IPS DF 19.7 (cell line): Measurements from ENCODE around the gene PTPRK.
"Not testable (repeated sequence)": the region's sequence is repeated elsewhere in the genome, so short reads cannot be mapped to it uniquely, and the experiment has no call there.

ENCODE experiments used
- DNase-seq: peaks from one replicate; pipeline ENCODE4 v3.0.0-alpha.2; 2013; ENCODE audit warnings: low read depth, low spot score

Gene PTPRK

GRCh38 chr6:128439627-128440026 lies 80.8 kb downstream of the PTPRK start:
- no peak for DNase-seq

DNA sequence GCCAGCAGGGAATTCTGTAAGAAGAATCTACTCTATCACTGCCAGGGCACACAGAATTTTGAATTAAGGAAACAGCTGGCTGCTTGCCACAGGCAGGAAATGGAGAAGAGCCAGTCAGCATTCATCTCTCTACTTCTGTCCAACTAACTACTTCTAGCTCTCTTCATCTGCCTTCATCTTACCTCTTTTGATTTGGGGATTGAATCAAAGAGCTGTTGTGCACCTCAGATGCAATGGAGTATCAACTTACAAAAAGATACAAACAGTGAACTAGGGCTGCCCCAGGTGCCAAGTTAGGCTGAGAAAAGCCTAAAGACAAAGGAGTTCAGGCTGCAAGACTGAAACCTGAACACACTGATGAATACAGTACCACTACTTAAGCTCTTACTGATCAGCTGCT lies 82.0 kb downstream of the PTPRK start:
- no peak for DNase-seq

DNA sequence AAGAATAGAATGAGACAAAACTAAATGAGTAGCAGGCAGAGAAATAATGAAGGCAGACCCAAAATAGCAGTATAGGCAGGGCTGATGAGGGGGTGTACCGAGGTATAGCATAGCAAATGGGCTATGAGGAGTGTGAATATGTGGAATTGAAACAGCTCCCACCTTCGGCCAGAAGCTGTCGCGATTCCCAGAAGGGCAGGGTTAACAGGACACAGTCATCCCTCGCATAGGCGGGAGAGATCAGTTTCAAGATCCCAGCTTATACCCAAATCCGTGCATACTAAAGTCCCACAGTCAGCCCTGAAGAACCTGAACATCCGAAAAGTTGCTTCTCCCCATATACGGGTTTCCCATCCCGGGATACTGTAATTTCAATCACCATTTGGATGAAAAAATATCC lies 82.7 kb downstream of the PTPRK start:
- no peak for DNase-seq

- not testable (repeated sequence) for DNase-seq
Observed at GRCh38 chr6:128434752-128435151, 85.6 kb downstream of the PTPRK start.

- no peak for DNase-seq
Observed at GRCh38 chr6:128432394-128432793, 88.0 kb downstream of the PTPRK start.

DNA sequence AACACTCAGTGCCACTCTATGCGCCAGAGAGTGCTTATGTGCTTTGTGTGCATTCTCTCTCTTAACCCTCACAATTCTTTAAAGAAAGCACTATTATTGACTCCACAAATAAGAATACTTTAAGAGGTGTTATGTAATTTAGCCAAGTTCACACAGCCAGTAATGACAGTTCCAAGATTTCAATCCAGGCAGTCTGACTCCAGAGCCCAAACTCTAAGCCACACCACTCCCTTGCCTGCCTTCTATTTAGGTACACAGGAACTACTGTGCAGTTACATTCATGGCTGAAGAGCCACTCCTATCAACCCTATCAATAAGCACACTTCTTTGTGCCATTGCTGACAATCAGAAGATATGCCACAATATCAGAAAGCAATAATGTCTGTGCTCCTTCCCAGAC lies 93.3 kb downstream of the PTPRK start:
- DNase-seq: no peak

- no peak for DNase-seq
Observed at GRCh38 chr6:128425856-128426255, 94.5 kb downstream of the PTPRK start.

DNA sequence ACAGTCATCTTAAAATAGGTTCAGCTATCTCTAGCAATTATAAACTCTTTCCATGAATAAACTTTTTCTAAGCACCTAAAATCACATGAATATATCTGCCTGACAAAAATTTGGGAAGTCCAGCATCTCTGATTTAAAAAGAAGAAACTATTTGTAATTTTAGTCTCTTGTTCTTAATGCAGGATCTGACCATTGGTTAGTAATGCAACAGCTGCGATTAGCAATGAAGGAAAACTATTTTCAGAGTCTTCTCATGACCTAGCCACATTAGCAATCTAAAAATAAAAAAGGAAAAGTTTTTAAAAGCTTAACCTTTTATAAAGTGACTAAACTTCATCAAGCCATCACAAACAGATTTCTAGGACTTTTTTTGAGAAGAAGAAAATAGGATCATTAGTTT lies 97.5 kb downstream of the PTPRK start:
- DNase-seq: no peak

GRCh38 chr6:128422200-128422599 lies 98.2 kb downstream of the PTPRK start:
- no peak for DNase-seq

GRCh38 chr6:128421788-128422187 lies 98.6 kb downstream of the PTPRK start:
- DNase-seq: no peak

DNA sequence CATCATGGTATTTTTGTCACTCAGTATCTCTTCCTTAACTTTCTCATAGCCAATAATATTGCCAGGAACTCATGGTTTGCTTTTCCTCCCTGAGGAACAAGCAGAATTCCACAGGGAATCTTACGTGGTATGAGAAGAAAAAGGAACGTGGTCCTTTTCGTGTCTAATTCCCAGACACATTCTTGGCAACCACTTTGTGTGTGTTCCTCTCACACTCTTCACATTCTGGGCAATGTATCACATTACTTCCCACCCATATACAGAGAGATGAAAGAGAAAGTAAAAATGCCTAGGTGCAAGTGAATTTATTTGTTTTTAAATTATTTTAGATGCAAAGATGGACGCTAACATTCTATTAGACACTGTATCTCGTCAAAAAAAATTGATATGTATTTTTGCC lies 102.7 kb downstream of the PTPRK start:
- DNase-seq: no peak

DNA sequence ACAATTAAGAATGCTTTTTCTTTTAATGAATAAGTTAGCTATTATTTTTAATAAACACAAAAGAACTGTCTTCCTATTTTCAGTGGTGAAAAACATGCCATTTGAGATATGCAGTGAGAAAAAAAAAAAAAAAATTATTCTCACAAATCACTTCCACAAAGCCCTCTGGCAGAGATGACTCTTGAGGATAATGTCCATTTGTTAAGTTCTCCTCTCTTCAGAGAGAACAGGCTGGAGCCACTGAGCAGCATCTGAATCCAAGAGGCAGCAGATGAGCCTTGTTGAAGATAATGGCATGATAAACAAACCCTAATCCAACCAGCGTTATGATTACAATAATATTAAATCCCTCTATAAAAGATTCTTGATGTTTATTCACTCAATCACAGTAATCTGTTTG lies 105.0 kb downstream of the PTPRK start:
- DNase-seq: no peak

DNA sequence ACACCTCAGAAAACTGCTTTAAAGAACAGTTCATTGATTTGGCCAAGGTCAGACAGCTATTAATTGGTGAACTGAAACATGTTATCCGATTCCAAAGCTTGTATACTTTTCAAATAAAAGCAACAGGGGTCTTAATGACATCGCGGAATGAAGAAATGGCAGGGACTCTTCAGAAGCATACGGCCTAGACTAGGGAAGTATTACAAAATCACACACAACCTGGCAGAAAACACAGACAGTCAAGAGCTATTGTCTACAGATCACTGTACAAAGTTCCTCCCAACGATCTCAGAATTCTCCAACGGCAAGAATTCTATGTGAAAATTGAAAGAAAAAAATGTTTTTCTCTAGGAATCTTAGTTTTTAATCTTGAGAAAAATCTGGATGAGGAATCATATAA lies 105.5 kb downstream of the PTPRK start:
- DNase-seq: no peak

GRCh38 chr6:128413291-128413690 lies 107.1 kb downstream of the PTPRK start:
- DNase-seq: no peak

DNA sequence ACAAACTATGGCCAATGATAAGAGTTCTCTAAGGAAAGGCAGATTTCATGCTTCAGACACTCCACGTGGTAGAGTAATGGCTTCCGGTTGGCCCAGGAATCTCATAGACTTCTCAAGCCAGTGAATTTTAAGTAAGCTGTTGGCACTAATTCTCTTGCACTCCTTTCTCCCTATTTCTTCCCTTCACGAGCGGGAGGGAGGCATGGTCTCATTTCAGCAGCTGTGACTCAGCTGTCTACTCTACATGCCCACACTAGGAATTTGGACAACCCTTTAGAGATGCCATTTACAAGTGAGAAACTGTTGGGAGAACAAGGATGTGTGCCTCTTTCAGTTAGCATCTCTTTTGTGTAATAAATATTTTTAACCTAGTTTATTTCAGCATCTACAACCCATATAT lies 107.7 kb downstream of the PTPRK start:
- DNase-seq: no peak

GRCh38 chr6:128410584-128410983 lies 109.8 kb downstream of the PTPRK start:
- no peak for DNase-seq

- DNase-seq: no peak
Observed at GRCh38 chr6:128409003-128409402, 111.4 kb downstream of the PTPRK start.

DNA sequence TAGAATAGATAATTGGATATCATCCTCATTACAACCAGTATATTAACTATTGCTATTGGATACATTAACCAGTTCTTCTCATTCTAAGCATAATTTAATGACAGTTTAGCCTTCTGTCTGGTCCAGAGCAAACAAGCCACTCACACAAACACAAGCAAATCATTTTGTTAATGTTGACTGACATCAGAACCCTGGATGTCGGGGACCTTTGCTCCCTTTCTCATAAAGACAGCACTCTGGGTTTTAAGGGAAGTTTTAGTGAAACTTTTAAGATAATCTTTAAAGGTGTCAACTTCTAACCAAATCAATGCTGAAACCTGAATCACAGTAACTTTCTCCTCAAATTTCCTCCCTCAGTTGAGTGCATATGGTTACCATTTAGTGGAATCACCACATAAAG lies 113.9 kb downstream of the PTPRK start:
- DNase-seq: no peak

- DNase-seq: no peak
Observed at GRCh38 chr6:128403618-128404444, 116.6 kb downstream of the PTPRK start.

- no peak for DNase-seq
Observed at GRCh38 chr6:128400875-128401274, 119.5 kb downstream of the PTPRK start.

GRCh38 chr6:128397996-128398395 lies 122.4 kb downstream of the PTPRK start:
- DNase-seq: no peak

- no peak for DNase-seq
Observed at GRCh38 chr6:128395596-128395995, 124.8 kb downstream of the PTPRK start.

DNA sequence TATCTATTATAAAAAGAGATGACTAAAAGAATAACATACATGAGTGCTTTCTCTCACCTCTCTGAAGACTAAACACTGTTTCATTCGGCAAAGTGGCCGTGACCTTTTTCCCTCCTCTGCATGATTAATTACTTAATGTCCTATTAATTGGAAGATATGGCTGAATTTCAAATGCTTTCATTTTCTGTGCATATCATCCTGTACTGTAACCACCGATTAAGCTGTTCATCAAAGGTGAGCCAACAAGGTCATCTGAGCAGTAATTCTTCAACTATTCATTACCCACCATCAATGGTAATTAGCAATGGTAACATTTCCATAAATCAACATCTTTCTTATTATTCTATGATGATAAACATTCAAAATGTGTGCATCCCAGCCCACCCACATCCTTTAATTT lies 125.2 kb downstream of the PTPRK start:
- DNase-seq: no peak

- no peak for DNase-seq
Observed at GRCh38 chr6:128394167-128394566, 126.2 kb downstream of the PTPRK start.
